NCI-H128 (cell line): Measurements from ENCODE around the gene RTP2.
"Not testable (repeated sequence)": the region's sequence is repeated elsewhere in the genome, so short reads cannot be mapped to it uniquely, and the experiment has no call there.

Experiments used
- DNase-seq: peaks from one replicate; lab custom pipeline; 2025; ENCODE audit not compliant: unreplicated experiment; lab: John Stamatoyannopoulos, UW

Gene RTP2

DNA sequence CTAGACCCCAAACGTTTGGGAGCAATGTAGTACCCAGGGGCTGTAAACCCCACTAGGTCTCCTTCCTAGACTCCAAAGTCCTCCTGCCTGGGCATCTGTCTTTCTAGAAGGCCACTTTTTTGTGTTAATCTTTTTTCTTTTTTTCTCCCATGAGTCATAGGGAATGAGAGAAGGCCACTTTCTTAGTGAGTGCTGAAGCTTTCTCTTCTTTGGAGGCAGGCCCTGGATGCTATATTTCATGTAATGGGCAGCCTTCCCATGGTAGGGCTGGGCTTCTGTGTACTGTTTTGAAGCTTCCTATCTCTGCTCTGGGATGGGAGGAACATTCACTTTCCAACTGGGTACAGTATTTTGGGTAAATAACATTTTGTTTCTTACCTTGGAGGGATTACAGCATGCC is 15.2 kb upstream of the RTP2 start:
- no peak for DNase-seq

GRCh38 chr3:187714404-187714979 is 12.1 kb upstream of the RTP2 start:
- DNase-seq, result peak; percentile 63

- no peak for DNase-seq
Observed at GRCh38 chr3:187713504-187713903, 11.1 kb upstream of the RTP2 start.

GRCh38 chr3:187709155-187709554 is 6.8 kb upstream of the RTP2 start:
- no peak for DNase-seq

DNA sequence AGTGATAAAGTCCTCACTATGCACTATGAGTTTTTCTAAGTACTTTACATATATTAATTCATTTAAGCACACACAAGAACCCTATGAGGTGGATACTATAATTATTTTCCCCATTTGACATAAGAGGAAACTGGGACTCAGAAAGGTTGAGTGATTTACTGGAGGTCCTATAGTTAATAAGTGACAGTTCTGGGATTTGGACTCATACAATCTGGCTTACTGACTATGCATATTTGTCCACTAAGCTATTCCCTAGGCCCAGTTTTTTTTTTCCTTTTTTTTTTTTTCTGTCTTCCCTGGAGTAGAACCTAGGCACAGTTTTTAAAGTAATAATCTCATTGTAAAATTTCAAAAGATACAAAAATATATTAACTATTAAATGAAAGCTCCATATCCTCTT is 6.3 kb upstream of the RTP2 start:
- DNase-seq, result no peak

GRCh38 chr3:187706971-187707370 is 4.6 kb upstream of the RTP2 start:
- no peak for DNase-seq

- no peak for DNase-seq
Observed at GRCh38 chr3:187705164-187705563, 2.8 kb upstream of the RTP2 start.

DNA sequence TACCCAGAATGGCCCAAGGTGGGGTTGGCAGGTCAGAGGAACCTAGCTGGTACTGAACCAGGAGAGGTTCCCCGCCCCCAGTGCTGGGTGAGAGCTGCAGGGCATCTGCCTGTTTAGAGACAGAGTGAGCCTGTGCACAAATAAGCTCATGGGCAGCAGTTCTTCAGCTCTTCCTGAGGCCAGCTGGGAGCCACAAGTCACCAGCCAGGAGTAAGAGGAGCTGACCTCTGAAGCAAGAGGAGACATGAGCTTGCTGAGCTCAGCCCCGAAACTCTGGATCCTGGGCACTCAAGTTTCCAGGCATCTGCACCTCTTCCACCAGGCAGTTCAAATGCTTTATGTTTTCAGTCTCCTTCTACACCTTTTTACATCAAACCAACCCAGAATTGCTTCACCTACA is 2.1 kb downstream of the RTP2 start:
- DNase-seq, result no peak

GRCh38 chr3:187698499-187699399 is 3.6 kb downstream of the RTP2 start:
- no peak for DNase-seq

- no peak for DNase-seq
Observed at GRCh38 chr3:187696021-187696420, 6.3 kb downstream of the RTP2 start.

- DNase-seq, result no peak
Observed at GRCh38 chr3:187695449-187695848, 6.9 kb downstream of the RTP2 start.

DNA sequence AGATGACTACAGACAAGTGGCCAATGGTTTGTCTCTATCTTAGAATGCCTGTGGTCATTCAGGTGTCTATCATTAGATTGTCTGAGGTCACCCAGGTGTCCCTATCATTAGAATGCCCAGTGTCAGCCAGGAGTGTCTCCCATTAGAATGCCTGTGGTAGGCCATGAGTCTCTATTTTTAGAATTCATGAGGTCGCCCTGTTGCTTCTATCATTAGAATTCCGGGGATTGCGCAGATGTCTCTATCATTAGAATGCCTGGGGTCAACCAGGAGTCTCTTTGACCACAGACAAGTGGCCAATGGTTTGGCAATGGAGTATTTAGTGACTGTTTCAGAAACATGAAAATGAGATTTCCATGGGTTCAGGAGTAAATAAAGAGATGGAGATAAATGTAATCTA is 7.6 kb downstream of the RTP2 start:
- DNase-seq, result no peak

DNA sequence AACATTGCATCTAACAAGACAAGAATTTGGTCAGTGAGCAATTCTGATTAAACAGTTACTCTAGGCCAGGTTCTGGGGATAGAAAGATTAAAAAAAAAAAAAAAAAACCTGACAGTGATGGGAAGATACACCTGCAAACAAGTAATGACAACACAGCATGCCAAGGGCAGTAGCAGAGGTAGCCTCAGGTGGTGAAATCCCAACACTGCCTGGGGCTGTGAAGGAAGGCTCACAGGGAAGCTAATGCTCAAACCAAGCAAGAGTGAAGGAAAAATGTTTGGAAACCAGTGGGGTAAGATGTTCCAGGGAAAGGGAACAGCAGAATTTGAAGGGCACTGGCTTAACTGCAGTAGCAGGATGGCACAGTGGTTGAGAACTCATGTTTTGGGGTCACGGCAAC is 8.9 kb downstream of the RTP2 start:
- DNase-seq, result no peak

DNA sequence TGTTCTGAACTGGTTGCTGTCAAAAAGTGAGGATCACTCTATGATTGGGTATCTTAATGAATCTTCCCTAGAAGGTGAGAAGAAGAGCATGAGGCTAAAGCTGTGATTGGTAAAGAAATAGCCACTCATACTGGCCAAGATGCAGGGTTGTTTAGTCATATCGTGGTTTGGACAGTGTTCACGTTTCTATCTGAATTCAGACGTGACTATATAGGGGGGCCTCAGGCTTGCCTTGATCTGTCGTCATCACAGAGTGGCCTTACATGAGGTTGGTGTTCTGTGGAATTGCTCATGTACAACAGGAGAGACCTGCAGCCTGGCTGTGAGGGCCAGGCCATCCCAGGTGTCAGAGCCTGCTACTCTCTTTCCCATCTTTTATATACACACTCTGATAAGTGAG is 12.4 kb downstream of the RTP2 start:
- no peak for DNase-seq

DNA sequence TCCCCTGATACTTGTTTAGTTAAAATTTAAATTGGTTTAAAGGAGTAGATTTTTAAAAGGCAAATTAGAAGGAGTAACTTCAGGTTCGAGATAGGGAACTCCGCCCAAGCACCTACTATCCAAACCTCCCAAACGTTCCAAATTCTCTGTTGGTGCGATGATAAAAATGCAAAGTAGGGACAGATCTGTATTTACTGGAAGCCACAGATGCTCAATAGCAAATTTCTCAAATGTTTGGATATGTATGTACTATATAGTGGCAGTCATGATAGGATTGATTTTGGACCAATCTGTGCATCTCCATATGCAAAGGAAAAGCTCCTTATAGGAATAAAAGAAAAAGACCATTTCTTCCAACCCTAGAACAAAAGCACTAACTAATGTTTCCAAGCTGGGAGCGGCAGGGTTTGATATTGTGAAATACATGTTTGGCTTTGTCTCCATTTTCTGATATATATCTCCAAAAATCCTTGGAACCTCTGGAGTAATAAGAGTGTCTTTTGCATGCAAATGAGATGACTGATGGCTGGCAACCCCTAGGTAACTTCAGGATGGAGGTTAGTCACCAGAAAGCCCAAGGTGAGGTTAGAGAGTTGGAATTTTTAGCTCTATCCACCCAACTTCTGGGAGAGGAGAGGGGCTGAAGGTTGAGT is 15.6 kb downstream of the RTP2 start:
- DNase-seq, result no peak

- DNase-seq, result no peak
Observed at GRCh38 chr3:187685948-187686347, 16.4 kb downstream of the RTP2 start.

- no peak for DNase-seq
Observed at GRCh38 chr3:187684880-187685279, 17.5 kb downstream of the RTP2 start.

DNA sequence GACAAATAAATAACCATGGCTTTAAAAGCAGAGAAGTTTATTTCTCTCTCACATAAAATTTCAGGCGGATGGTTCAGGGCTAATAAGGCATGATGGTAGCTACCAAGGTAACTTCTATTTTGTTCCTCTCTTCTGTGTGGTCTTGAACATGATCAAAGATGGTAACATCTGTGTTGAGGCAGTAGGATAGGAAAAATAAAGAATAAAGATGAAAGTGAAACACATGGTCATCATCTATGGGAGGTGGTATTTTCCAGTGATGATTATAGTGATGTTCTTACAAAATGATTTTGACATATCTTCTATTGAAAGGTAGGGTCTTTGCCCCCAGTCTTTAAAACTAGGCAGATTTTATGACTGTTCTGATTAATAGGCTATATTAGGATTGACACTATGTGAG is 17.9 kb downstream of the RTP2 start:
- no peak for DNase-seq

DNA sequence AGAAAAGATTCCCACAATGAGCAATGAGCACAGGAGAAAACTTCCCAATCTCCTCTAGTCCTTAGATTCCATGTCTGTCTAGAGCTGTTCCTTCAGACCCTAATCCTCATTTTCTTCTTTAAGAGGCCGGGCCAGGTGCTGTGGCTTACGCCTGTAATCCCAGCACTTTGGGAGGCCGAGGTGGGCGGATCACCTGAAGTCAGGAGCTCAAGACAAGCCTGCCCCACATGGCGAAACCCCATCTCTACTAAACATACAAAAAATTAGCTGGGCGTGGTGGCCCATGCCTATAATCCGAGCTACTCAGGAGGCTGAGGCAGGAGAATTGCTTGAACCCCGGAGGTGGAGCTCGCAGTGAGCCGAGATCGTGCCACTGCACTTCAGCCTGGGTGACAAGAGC is 20.6 kb downstream of the RTP2 start:
- DNase-seq, result not testable (repeated sequence)

GRCh38 chr3:187679638-187680396 is 22.5 kb downstream of the RTP2 start:
- DNase-seq, result peak; percentile 58

DNA sequence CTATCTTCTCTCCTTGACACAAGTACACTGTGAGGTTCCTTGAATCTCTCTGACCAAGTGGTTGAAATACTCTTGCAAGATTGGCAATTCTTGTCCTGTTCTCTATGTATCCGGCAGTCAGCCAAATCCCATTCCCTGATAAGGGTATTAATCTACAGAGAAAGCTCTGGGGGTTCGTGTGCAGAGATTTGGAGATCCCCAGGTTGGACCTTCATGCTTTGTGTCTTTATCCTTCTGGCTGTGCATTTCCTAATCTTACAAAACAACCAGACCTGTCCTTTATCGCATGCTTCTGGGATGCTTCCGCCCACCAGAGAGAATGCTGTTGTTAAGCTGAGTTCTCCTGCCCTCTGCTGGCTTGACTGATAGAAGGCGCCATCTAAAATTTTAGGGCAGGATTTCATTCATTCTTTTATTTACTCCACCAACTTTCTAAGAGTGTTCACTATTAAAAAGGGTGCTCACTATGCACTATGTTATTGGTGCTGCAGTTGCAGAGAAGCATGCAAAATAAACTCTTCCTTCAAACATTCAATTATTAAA is 23.6 kb downstream of the RTP2 start:
- DNase-seq, result peak; percentile 18
